ENCODE data around the gene GPATCH2L.

GPATCH2L gene

DNA sequence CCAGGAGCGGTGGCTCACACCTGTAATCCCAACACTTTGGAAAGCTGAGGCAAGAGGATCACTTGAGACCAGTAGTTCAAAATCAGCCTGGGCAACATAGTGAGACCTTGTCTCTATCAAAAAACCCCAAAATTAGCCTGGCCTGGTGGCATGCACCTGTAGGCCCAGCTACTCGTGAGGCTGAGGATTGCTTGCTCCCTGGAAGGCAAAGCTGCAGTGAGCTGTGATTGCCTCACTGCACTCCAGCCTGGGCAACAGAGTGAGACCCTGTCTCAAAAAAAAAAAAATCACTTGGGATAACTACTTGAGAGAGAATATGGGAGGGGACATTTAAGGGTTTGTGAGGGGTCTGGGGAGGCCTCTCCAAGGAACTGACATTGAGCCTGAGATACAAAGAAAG lies 109.0 kb downstream of the GPATCH2L start:
- no peak overlapping the region for H3K27ac ChIP-seq
- no peak for TF ChIP-seq CTCF (conservative IDR thresholded peaks at IDR 0.05)

DNA sequence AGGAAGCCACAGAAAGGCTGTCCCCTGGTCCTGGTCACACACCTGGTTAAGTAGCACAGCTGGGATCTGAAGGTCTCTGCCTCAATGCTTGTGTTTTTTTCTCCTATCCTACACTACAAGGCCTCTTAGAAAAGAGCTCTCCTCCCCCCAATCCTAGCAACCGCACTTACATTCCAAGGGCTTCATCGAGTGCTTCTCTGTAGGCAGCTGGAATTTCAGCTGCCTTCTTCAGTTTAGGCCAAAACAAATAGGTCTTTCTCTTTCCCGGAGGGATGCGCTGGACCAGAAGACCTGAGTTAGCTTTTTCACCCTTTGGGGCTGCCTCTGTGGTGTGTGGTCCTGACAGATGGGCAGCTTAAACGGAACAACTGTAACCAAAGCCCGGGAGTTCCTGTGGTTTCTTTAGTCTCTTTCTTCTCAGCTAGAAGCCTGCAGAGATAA lies 109.7 kb downstream of the GPATCH2L start:
- H3K27ac ChIP-seq = no peak overlapping the region
- TF ChIP-seq CTCF (conservative IDR thresholded peaks at IDR 0.05) = no peak

GRCh38 chr14:76262641-76263040 lies 110.9 kb downstream of the GPATCH2L start:
- H3K27ac ChIP-seq = no peak overlapping the region
- no peak for TF ChIP-seq CTCF (conservative IDR thresholded peaks at IDR 0.05)
